ENCODE measurements around the gene DPAGT1.
"Not testable (repeated sequence)": the region's sequence is repeated elsewhere in the genome, so short reads cannot be mapped to it uniquely, and the experiment has no call there.

Gene DPAGT1

DNA sequence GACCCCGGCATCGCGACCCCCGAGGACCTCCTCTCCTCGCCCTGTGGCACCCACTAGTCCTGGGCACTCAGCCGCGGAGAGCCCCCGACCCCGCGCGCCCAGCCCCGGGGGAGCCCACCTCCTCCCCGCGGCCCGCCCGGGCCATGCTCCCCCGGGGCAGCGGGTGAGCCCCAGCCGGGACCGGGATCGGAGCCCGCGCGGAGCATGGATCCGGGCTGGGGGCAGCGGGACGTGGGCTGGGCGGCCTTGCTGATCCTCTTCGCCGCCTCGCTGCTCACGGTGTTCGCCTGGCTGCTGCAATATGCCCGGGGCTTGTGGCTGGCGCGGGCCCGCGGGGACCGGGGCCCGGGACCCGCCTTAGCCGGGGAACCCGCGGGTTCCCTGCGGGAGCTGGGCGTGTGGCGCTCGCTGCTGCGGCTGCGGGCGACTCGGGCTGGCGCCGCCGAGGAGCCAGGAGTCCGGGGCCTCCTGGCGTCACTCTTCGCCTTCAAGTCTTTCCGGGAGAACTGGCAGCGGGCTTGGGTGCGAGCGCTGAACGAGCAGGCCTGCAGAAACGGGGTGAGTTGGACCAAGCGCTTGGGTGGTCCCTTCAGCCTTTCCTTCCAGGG, 6.0 kb upstream of the DPAGT1 start:
- peak; percentile 36 for ATAC-seq
- no peak for DNase-seq (ENCODE audit: low spot score in 2 of 2)
- Mint-ChIP-seq H3K36me3 (peaks cover 29% of the 10 kb centered on the region), H3K9me3 (no peaks in the 10 kb centered on the region), H3K27ac (peak overlapping the region; percentile 86), H3K4me3 (peak overlapping the region; percentile 88), H3K4me1 (peaks cover 42% of the 10 kb centered on the region)

DNA sequence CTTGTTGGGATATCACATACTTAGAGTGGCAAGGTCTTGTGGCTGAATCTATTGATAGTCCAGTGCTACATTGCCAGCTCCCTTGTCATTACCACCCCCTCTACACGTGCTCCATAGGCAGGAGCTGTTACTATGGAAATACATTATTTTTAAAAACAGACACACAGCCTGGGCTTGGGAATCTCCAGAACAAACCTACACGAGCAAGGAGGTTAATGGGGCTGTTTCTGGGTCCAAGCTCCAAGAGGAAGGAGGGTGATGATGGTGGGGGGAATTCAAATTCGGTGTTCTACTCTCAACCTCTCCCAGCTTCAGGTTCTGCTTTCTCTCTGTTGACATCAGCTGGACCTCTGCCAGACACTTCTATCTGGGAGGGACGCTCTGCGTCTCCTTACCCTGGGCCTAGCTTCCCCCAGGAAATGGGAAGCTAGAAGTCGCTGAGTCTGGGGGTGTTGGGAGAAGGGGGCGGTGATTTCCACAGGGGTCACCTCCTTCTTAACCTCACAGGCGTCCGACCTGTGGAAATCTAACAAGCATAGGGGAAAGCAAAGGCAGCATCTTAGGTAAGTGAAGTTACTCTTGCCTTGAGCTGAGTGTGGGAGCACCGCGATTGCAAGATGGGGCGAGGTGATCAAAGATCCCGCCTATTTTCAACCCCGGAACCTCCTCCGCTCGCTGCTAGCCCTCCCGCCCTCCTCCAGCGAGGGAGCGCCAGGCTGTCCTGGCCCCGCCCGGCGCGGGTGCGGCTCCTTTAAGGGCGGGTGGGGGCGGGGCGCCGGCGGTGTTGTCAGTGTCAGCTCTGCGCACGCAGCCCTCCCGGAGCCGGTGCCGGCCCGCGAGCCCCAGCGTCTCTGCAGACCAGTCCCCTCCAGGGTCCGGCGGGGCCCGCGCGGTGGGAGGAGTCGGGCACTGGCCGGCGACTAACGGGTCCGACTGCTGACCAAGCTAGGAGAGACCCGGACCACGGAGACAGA, 5.2 kb upstream of the DPAGT1 start, which contains the start of gene C2CD2L:
Gene C2CD2L (plus strand): TSS at position 781 of the 974 bp plus-strand sequence. CDS start 398 bp downstream, outside the sequence.
- H3K4me3 Mint-ChIP-seq = peak within 1 kb of the TSS; percentile 88
- DNase-seq (ENCODE audit: low spot score in 2 of 2) (peak; percentile 70 to 87), ATAC-seq (peak; percentile 90)
- peak within 1 kb of the TSS; percentile 95 for H3K27ac Mint-ChIP-seq
- no peaks in the 10 kb centered on the region for H3K9me3 Mint-ChIP-seq
- peaks cover 31% of the 10 kb centered on the region for H3K36me3 Mint-ChIP-seq
- H3K4me1 Mint-ChIP-seq = peaks cover 42% of the 10 kb centered on the region

DNA sequence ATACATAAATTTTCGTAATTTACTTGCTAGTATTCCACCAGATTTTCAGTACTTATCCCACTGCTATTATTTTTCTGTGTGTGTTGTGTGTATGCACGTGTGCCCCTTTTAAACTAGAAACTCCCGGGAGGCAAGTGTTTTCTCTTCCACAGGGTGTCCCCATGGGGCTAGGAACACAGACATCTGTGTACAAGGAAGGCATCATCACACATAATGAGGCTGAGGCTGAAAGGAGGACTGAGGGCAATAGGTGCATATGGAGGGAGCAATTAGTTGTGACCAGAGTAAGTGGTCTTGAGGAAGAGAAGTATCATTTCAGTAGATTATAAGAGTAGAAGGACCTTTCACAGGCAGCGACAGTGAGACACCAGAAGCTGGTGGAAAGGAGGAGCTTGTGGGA, 2.1 kb upstream of the DPAGT1 start:
- H3K9me3 Mint-ChIP-seq = no peaks in the 10 kb centered on the region
- H3K36me3 Mint-ChIP-seq = peaks cover 39% of the 10 kb centered on the region
- no peak overlapping the region for H3K27ac Mint-ChIP-seq
- ATAC-seq = no peak
- no peak overlapping the region for H3K4me3 Mint-ChIP-seq
- H3K4me1 Mint-ChIP-seq = peaks cover 42% of the 10 kb centered on the region
- no peak for DNase-seq (ENCODE audit: low spot score in 2 of 2)

DNA sequence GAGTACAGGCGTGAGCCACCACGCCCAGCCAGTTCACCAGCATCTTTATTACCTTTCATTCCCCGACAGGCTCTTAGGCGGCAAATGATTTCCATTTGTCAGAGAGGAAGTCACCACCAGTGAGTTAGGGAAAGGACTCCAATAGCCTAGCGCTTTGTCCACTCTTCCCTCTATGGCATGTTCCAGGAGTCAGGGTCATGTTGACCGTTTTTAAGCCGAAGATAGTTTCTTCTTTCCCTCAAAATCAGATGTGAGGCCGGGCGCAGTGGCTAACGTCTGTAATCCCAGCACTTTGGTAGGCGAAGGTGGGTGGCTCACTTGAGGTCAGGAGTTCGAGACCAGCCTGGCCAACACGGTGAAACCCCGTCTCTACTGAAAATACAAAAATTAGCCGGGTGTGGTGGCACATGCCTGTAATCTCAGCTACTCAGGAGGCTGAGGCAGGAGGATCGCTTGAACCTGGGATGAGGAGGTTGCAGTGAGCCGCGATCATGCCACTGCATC, 1.6 kb upstream of the DPAGT1 start:
- Mint-ChIP-seq H3K36me3 (peaks cover 39% of the 10 kb centered on the region), H3K27ac (peak overlapping the region; percentile 97), H3K4me3 (peak overlapping the region; percentile 88), H3K4me1 (peaks cover 39% of the 10 kb centered on the region)
- H3K9me3 Mint-ChIP-seq; DNase-seq (ENCODE audit: low spot score in 2 of 2); ATAC-seq: not testable (repeated sequence)

DNA sequence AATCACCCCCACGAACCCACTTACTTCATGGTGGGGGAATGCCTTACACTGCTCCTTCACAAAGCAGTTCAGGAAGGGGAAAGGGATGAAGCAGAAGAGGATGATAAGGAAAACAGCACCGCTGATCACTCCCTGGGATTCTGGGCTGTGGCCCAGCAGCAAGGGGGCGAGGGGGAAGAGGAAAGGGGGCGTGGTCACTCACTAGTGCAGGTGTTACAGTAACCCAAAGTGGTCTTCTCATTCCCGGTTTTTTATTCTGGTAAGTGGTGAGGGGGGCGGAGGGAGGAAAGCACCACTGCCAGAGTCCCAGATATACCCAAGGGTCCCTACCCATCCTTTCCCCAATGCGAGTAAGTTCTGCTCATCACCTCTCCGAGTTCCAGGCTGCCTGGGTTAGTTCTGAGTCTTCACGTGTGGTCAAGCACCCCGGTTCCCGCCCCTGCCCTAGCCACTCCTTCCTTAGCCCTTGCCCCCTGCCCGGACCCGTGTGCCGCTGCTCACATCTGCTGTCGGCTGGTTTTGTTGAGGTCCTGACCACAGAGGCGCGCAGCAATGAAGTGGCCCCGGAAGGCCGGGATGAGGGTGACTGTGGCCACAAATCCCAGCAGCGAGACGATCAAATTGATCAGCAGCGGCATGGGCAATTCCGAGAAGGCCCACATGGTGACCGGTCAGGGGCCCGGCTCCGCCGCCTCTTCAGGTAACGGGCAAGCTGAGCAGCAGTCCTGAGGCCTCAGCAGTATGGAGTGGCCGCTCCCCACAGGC, 477 bp downstream of the DPAGT1 start:
- no peak for DNase-seq (ENCODE audit: low spot score in 2 of 2)
- peak; percentile 54 for ATAC-seq
- peak overlapping the region; percentile 97 for H3K27ac Mint-ChIP-seq
- H3K36me3 Mint-ChIP-seq = peaks cover 57% of the 10 kb centered on the region
- H3K4me3 Mint-ChIP-seq = peak overlapping the region; percentile 88
- H3K9me3 Mint-ChIP-seq = no peaks in the 10 kb centered on the region
- peaks cover 34% of the 10 kb centered on the region for H3K4me1 Mint-ChIP-seq

DNA sequence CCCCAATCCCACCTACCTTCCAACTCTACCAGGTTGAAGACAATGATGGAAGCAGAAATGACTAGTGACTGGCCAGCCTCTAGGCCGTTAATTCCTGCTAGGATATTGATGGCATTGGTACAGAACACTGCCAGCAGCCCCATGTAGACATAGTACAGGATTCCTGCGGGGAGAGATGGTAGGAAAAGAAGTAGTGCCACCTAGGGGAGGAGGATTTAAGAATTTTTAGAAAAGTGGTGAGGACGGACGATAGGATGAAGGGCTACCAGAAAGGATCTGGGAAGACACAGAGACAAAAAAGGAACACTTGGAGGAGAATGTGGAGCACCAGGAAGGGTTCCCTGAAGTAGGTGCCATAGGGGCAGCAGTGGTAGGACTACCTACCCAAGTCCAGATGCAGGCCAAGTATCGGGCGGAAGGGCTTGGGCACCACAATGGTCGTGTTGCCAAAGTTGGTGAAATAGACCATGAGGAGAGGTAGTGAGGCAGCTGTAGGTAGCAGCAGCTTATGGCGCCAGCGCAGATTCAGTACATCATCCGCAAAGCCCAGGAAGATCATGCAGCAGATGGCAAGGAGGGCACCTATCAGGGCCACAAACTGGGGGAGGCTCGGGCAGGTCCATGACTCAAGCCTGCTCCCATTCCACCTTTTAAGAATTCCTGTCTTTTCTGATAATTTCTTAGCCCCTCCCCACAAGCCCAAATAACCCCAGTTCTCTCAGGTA, 1.2 kb downstream of the DPAGT1 start:
- Mint-ChIP-seq H3K4me3 (peak overlapping the region; percentile 88), H3K9me3 (no peaks in the 10 kb centered on the region), H3K36me3 (peaks cover 65% of the 10 kb centered on the region), H3K4me1 (peaks cover 36% of the 10 kb centered on the region), H3K27ac (peak overlapping the region; percentile 97)
- no peak for ATAC-seq
- no peak for DNase-seq (ENCODE audit: low spot score in 2 of 2)

DNA sequence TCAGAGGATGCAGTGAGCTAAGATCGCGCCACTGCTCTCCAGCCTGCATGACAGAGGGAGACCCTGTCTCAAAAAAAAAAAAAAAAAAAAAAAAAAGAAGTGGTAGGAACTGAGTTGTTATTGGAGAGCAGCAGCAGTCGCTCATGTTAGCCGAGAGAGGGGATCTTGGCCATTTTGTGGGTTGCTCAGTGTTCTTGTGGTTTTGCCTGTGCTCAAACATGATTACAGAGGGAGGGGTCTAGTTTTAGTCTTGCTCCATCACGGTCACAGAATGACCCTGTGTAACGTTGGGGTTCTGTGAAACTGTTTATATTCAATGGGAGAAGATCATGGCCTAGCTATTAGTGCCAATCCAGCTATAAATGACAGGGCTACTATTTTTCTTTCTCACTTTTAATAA, 1.9 kb downstream of the DPAGT1 start:
- peaks cover 40% of the 10 kb centered on the region for H3K4me1 Mint-ChIP-seq
- H3K36me3 Mint-ChIP-seq = peaks cover 72% of the 10 kb centered on the region
- no peaks in the 10 kb centered on the region for H3K9me3 Mint-ChIP-seq
- ATAC-seq (no peak), DNase-seq (ENCODE audit: low spot score in 2 of 2) (no peak)
- H3K27ac Mint-ChIP-seq = peak overlapping the region; percentile 97
- H3K4me3 Mint-ChIP-seq = peak overlapping the region; percentile 88

DNA sequence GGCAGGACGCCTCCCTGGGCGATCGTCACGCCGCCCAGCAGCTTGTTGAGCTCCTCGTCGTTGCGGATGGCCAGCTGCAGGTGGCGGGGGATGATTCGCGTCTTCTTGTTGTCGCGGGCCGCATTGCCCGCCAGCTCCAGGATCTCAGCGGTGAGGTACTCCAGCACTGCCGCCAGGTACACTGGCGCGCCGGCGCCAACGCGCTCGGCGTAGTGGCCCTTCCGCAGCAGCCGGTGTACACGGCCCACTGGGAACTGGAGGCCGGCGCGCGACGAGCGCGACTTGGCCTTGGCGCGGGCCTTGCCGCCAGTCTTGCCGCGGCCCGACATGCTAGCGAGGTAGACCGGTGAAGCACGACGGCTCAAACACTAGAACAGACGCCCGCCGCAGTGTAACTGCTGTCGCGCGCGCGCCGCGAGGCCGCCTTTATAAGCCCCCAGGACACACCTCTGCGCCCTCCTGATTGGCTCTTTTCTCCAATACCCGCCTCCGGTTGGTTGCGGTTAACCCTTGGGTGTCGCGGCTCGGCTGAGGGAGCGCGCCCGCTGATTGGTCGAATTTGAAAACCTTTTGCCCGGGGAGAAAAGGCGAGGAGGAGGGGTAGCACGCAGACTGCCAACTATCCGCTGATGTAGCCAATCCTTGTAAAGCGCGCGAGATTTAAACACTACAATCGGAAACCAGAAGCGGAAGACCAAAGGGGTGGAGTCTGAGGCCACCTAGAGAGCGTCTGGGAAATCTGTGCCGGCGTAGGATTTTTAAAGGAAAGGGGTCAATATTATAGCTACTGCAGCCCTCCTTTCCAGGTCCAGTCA, 6.4 kb downstream of the DPAGT1 start:
- DNase-seq (ENCODE audit: low spot score in 2 of 2) = peak; percentile 99 to 100
- Mint-ChIP-seq H3K27ac (peak overlapping the region; percentile 98), H3K9me3 (no peaks in the 10 kb centered on the region), H3K4me3 (peak overlapping the region; percentile 87), H3K4me1 (peaks cover 52% of the 10 kb centered on the region), H3K36me3 (peaks cover 91% of the 10 kb centered on the region)
- ATAC-seq = peak; percentile 88

DNA sequence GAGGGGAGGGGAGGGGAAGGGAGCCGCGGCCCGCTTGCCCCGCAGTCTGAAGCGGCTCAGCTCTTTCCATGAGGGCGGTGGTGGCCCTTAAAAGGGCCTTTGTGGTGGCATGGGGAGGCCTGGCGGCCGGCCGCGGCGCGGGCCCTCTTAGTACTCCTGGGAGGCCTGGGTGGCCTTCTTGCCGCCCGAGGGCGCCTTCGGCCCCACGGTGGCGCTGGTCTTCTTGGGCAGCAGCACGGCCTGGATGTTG, 6.9 kb downstream of the DPAGT1 start:
- DNase-seq (ENCODE audit: low spot score in 2 of 2) = peak in 1 of 2 donors; percentile 63
- peak overlapping the region; percentile 98 for H3K27ac Mint-ChIP-seq
- H3K9me3 Mint-ChIP-seq = no peaks in the 10 kb centered on the region
- H3K4me1 Mint-ChIP-seq = peaks cover 46% of the 10 kb centered on the region
- peak overlapping the region; percentile 87 for H3K4me3 Mint-ChIP-seq
- peaks cover 90% of the 10 kb centered on the region for H3K36me3 Mint-ChIP-seq
- ATAC-seq = peak; percentile 59

DNA sequence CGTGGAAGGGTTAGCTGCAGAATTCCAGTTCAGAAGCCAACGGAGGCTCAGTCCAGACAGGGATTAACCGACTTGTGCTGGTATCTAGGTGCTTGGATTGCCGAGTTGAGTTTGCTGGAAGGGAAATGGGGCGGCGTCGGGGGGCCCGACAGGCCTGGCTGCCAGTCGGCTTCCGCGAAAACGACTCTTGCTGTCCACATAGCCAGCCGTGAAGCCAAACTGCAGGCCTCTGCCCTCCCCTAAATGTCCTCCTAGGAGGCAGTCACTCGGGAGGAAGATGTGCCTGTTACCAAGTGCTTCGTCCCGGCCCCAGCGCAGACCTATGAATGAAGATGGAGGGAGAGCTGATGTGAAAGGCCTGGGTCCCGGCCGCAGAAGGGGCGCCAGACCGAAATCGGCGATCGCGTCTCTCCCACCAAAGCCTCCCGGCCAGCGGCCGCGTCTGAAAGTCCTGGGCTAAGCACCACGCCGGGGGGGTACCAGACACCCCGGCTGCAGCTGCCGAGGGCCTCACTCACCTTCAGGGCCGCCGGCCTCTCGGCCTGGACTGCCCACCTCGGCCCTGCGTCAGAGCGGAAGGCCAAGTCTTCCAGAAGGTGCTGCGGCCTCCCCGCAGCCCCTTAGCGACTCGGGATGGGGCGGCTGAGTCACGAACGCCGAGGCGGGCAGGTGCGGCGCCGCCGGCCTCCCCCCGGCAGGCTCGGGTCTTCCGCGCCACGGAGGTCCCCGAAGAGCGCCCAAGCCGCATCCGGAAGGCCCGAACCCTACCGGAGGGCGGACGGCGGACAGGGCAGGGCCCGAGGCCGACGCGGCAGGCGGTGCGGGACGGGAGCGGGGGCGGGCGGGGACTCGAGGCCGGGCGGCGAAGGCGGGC, 7.5 kb downstream of the DPAGT1 start:
- H3K4me3 Mint-ChIP-seq = peak overlapping the region; percentile 87
- H3K4me1 Mint-ChIP-seq = peaks cover 44% of the 10 kb centered on the region
- H3K9me3 Mint-ChIP-seq = no peaks in the 10 kb centered on the region
- ATAC-seq (peak; percentile 24), DNase-seq (ENCODE audit: low spot score in 2 of 2) (peak; percentile 42 to 77)
- H3K27ac Mint-ChIP-seq = peak overlapping the region; percentile 98
- peaks cover 84% of the 10 kb centered on the region for H3K36me3 Mint-ChIP-seq

DNA sequence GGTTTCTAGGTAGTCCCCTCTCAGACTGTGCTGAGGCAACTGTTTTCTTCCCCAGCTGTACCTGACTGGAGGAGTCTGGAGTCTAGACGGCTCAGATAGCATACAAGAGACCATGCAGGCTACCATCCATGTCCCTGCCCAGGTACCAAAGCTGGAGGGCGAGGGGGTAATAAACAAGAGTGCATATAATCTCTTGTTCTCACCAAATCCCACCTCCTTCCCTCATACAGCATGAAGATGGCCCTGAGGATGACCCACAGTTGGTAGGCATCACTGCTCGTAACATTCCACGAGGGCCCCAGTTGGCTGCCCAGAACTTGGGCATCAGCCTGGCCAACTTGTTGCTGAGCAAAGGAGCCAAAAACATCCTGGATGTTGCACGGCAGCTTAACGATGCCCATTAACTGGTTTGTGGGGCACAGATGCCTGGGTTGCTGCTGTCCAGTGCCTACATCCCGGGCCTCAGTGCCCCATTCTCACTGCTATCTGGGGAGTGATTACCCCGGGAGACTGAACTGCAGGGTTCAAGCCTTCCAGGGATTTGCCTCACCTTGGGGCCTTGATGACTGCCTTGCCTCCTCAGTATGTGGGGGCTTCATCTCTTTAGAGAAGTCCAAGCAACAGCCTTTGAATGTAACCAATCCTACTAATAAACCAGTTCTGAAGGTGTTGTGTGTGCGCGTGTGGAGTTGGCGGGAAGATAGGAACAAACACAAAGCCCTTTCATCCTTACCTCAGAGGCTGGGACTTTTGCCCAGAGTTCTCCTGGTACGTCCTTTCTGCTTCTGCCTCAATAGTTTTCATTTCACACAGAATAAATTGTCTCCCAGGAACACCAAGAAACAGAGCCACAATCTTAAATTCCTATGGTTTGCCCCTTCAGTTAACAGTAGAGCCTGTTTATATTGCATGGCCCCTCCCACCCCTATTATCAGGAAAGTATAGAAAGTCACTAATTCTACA, 8.5 kb downstream of the DPAGT1 start:
- no peak for ATAC-seq
- H3K4me1 Mint-ChIP-seq = peaks cover 38% of the 10 kb centered on the region
- no peaks in the 10 kb centered on the region for H3K9me3 Mint-ChIP-seq
- peak overlapping the region; percentile 87 for H3K4me3 Mint-ChIP-seq
- H3K27ac Mint-ChIP-seq = peak overlapping the region; percentile 98
- no peak for DNase-seq (ENCODE audit: low spot score in 2 of 2)
- peaks cover 74% of the 10 kb centered on the region for H3K36me3 Mint-ChIP-seq
